ENCODE data around the gene ZNF774.

ZNF774 gene

DNA sequence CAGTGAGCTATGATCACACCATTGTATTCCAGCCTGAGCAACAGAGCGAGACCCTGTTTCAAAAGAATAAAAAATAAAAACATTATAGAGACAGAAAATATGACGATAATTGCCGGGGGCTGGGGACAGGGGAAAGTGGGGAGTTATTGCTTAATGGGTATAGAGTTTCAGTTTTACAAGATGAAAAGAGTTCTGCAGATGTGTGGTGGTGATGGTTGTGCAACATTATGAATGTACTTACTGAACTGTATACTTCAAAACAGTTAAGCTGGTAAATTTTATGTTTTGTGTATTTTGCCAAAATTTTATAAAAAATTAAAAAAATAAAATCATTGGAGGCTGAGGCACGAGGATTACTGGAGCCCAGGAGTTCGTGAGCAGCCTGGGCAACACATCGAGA lies 24.8 kb upstream of the ZNF774 start:
- no peak for TF ChIP-seq ZFX (IDR thresholded peaks at IDR 0.05; ENCODE audit: borderline replicate concordance)
- TF ChIP-seq, protein P1, sequence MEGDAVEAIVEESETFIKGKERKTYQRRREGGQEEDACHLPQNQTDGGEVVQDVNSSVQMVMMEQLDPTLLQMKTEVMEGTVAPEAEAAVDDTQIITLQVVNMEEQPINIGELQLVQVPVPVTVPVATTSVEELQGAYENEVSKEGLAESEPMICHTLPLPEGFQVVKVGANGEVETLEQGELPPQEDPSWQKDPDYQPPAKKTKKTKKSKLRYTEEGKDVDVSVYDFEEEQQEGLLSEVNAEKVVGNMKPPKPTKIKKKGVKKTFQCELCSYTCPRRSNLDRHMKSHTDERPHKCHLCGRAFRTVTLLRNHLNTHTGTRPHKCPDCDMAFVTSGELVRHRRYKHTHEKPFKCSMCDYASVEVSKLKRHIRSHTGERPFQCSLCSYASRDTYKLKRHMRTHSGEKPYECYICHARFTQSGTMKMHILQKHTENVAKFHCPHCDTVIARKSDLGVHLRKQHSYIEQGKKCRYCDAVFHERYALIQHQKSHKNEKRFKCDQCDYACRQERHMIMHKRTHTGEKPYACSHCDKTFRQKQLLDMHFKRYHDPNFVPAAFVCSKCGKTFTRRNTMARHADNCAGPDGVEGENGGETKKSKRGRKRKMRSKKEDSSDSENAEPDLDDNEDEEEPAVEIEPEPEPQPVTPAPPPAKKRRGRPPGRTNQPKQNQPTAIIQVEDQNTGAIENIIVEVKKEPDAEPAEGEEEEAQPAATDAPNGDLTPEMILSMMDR (IDR thresholded peaks at IDR 0.05): no peak
- no peak overlapping the region for H3K27ac ChIP-seq

DNA sequence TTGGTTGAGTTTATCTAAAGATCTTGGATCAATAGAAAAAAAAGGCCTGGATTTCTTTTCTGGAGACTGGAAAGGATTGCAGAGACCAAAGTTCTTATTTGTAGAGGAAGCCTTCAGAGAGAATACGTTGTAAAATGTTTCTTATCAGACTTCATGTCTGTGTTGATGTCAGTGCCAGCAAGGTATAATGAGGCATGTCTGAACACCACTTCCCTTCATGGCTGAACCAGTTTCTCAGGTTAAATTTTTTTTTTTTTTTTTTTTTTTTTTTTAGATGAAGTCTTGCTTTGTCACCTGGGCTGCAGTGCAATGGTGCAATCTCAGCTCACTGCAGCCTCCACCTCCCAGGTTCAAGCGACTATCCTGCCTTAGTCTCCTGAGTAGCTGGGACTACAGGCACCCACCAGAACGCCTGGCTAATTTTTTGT lies 17.8 kb upstream of the ZNF774 start:
- TF ChIP-seq ZFX (IDR thresholded peaks at IDR 0.05; ENCODE audit: borderline replicate concordance): no peak
- TF ChIP-seq, protein P1 (IDR thresholded peaks at IDR 0.05): no peak

DNA sequence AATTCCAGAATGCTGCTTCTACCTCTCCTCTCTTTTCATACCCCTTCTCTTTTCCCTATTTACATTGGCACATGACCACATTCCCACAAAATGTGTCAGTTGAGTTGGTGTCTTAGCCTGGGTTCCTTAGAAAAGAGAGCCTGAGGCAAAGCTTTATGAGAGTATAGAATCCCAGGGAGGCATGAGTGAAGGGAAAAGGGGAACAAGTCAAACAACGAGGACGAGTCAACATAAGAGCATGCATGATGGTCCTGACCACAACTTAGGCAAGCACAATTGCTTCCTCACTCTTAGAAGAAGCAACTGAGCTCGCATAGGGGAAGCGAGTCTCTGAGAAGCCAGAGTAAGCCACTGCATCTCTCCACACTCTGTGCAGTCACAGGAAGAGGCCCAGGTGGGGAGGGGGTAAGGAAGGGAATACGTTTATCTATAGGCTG lies 15.4 kb upstream of the ZNF774 start:
- no peak for TF ChIP-seq ZFX (IDR thresholded peaks at IDR 0.05; ENCODE audit: borderline replicate concordance)
- TF ChIP-seq, protein P1 (IDR thresholded peaks at IDR 0.05): no peak
- no peak overlapping the region for H3K27ac ChIP-seq

More for the DNA sequence above, 17.8 kb upstream of the ZNF774 start:
- peak overlapping the region; percentile 68 for H3K27ac ChIP-seq

DNA sequence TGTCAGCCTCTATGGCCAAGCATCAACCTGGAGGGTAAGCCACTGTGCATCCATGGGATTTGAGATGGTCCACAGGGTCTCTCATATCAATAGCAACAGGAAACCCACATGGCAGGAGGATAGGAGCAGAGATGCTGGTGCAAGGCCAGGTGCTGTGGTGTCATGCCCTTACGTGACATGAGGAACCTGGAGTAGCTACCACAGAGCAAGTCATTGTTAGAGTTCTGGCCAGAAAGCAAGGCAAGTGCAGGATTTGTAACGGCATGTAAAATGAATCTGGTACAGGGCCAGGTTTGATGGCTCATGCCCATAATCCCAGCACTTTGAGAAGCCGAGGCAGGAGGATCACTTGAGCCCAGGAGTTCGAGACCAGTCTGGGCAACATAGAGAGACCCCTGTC lies 14.8 kb upstream of the ZNF774 start:
- TF ChIP-seq ZFX (IDR thresholded peaks at IDR 0.05; ENCODE audit: borderline replicate concordance): no peak
- TF ChIP-seq, protein P1 (IDR thresholded peaks at IDR 0.05): no peak
- no peak overlapping the region for H3K27ac ChIP-seq

DNA sequence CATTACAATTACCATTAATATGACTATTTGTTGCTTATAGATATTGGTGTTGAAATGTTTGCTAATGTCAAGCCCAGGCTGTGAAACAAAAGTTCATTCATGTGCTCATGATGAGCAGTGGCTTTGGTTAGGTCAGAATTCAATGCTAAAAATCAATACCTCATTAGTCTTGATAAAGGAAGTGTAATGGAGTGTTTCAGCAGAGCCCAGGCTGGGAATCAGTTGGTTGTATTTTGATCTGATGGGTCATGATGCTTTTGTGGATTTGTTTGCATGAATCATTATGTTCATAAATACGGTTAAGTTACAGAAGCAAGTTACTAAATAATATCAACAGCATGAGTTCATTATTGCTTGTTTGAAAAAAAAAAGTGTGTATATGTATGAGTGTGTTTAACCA lies 13.6 kb upstream of the ZNF774 start:
- no peak overlapping the region for H3K27ac ChIP-seq
- TF ChIP-seq ZFX (IDR thresholded peaks at IDR 0.05; ENCODE audit: borderline replicate concordance): no peak
- TF ChIP-seq, protein P1 (IDR thresholded peaks at IDR 0.05): no peak

DNA sequence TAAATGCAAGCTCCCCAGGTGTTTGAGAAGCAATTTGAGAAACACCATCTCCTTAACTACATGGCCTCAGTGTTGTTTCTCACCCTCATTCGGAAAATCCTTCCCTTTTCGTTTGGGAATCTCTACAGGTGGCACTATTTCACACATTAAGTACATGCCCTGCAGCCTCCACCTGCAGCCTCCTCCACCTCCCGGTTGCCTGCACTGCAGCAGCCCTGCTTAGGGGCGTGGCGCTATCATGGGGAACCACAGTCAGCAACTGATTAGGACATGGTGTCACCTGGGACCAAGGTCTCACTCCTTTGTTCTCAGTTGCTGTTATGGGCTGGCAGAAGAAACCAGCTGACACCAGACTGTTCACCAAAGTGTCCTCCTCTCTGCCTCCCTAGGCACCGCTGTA lies 11.7 kb upstream of the ZNF774 start:
- no peak overlapping the region for H3K27ac ChIP-seq
- TF ChIP-seq, protein P1 (IDR thresholded peaks at IDR 0.05): peak; percentile 55
- no peak for TF ChIP-seq ZFX (IDR thresholded peaks at IDR 0.05; ENCODE audit: borderline replicate concordance)

DNA sequence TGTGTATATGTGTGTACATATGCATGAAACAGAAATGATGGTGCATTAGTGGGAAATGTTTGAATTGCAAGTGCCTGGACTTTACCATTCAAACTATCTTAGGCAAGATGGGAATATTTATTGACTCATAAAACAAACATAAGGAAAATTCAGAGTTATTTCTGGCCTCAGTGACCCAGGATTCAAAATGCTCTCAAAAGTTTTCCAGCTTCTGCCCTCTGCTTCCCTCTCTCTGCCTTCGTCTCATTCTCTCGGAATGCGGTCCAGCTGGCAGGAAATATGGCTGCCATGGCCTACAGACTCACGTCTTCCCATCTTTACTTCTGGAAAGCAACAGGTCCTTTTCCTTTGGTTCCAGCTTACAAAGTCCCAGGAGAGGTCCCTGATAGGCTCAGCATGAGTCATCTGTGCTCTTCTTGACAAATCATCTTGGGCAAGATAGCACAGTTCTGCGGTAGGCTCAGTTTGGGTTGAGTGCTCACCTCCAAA lies 8.7 kb upstream of the ZNF774 start:
- no peak overlapping the region for H3K27ac ChIP-seq

More for the DNA sequence above, 8.7 kb upstream of the ZNF774 start:
- TF ChIP-seq ZFX (IDR thresholded peaks at IDR 0.05; ENCODE audit: borderline replicate concordance): no peak
- TF ChIP-seq, protein P1 (IDR thresholded peaks at IDR 0.05): no peak
